Keratinocyte (primary cell): Measurements from ENCODE around the gene LMBR1L. TPM values are rescaled to one million over a fixed set of nuclear protein-coding genes. Genes with fewer than 3 reads are reported as not detected.
A peak's percentile ranks its signal among the peaks of the same experiment; 100 is the strongest.
"Not testable (repeated sequence)": the region's sequence is repeated elsewhere in the genome, so short reads cannot be mapped to it uniquely, and the experiment has no call there.

Experiments
- DNase-seq: peaks from one replicate; pipeline ENCODE4 v3.0.0-alpha.2; 2011; ENCODE audit warnings: low read depth, missing footprints, low spot score
- FAIRE-seq: peaks from 2 replicates; lab custom pipeline; 2011; peaks lifted over from hg19 to GRCh38; lab: Jason Lieb, UNC
- H2AFZ ChIP-seq: 2 replicates; pipeline ENCODE4 v1.6.0; 2012; ENCODE audit warnings: low read length, control low read depth, inconsistent platforms; ENCODE audit not compliant: control insufficient read depth
- H3K27ac ChIP-seq: 2 replicates; pipeline ENCODE4 v1.5.1; 2011; ENCODE audit warnings: low read length; ENCODE audit not compliant: control insufficient read depth, insufficient read depth
- H3K27me3 ChIP-seq: 3 replicates; pipeline ENCODE4 v1.6.0; 2011; ENCODE audit warnings: low read length; ENCODE audit not compliant: control insufficient read depth, insufficient read depth; ENCODE audit errors: extremely low read depth
- H3K36me3 ChIP-seq, 2 experiments: 2 replicates in 1 of 2; 3 replicates in 1 of 2; pipeline ENCODE4 v1.5.1; 2011; ENCODE audit warnings: low read length in 2 of 2, mild to moderate bottlenecking in 1 of 2; ENCODE audit not compliant: control insufficient read depth in 2 of 2, insufficient read depth in 2 of 2; ENCODE audit errors: extremely low read depth in 1 of 2
- H3K4me1 ChIP-seq: 3 replicates; pipeline ENCODE4 v1.5.1; 2011; ENCODE audit warnings: low read length; ENCODE audit not compliant: control insufficient read depth, insufficient read depth; ENCODE audit errors: extremely low read depth
- H3K4me2 ChIP-seq: 3 replicates; pipeline ENCODE4 v1.6.0; 2011; ENCODE audit warnings: low read depth, low read length; ENCODE audit not compliant: control insufficient read depth, insufficient read depth; ENCODE audit errors: extremely low read depth
- H3K4me3 ChIP-seq, 3 experiments: fragments of 200-600 bp in 1 of 3; sonication (generic) in 1 of 3; 2 replicates in 2 of 3; 3 replicates in 1 of 3; pipeline ENCODE4 v1.5.1; 2011 to 2016; ENCODE audit warnings: low read length in 3 of 3, mild to moderate bottlenecking in 3 of 3, control low read depth in 2 of 3, inconsistent platforms in 1 of 3, low read depth in 1 of 3, mixed read lengths in 1 of 3, mixed run types in 1 of 3, moderate library complexity in 1 of 3; ENCODE audit not compliant: control insufficient read depth in 2 of 3, insufficient read depth in 2 of 3; ENCODE audit errors: extremely low read depth in 1 of 3
- H3K79me2 ChIP-seq: 2 replicates; pipeline ENCODE4 v1.6.0; 2012; ENCODE audit warnings: low read length; ENCODE audit not compliant: control insufficient read depth, insufficient read depth
- H3K9ac ChIP-seq: 3 replicates; pipeline ENCODE4 v1.6.0; 2011; ENCODE audit warnings: low read length; ENCODE audit not compliant: control insufficient read depth, insufficient read depth; ENCODE audit errors: extremely low read depth
- H3K9me1 ChIP-seq: 3 replicates; pipeline ENCODE4 v1.6.0; 2011; ENCODE audit warnings: low read length; ENCODE audit not compliant: control insufficient read depth, insufficient read depth; ENCODE audit errors: extremely low read depth
- H3K9me3 ChIP-seq: 2 replicates; pipeline ENCODE4 v1.5.1; 2012; ENCODE audit warnings: low read depth, low read length; ENCODE audit not compliant: control insufficient read depth
- H4K20me1 ChIP-seq: 3 replicates; pipeline ENCODE4 v1.6.0; 2011; ENCODE audit warnings: low read length; ENCODE audit not compliant: control insufficient read depth, insufficient read depth; ENCODE audit errors: extremely low read depth
- CTCF ChIP-seq, 3 experiments: IDR thresholded peaks in 1 of 3; conservative IDR thresholded peaks in 1 of 3; optimal IDR thresholded peaks in 1 of 3; 2 replicates in 2 of 3; 3 replicates in 1 of 3; pipeline versions ENCODE3 to v1.5.1; 2011; ENCODE audit warnings: low read length in 3 of 3, mild to moderate bottlenecking in 3 of 3, moderate library complexity in 2 of 3, control low read depth in 1 of 3, inconsistent platforms in 1 of 3; ENCODE audit not compliant: insufficient read depth in 2 of 3; ENCODE audit errors: extremely low read depth in 1 of 3
- EZH2 ChIP-seq: IDR thresholded peaks from one replicate; pipeline ENCODE4 v1.6.1; 2012; ENCODE audit warnings: inconsistent platforms, mild to moderate bottlenecking, low read length, moderate library complexity
- dilution Hi-C: fragments of 300-500 bp; cut with MboI; formaldehyde crosslinking; loops from one replicate; pipeline ENCODE4 v1.7.0; 2020; ENCODE audit warnings: low sequenced_read_pairs; ENCODE audit not compliant: extremely low pct_ligation_motif_present
- polyA plus RNA-seq, 5 experiments: library from polyadenylated mRNA; depleted of rRNA in 3 of 5; stranded (reverse) in 3 of 5; stranded (forward) in 1 of 5; unstranded in 1 of 5; fragments of >200 nt; gene quantifications; 1 replicate in 1 of 5; 2 replicates in 3 of 5; 3 replicates in 1 of 5; pipeline versions ENCODE4 v1.2.1 to v1.2.3, GENCODE V29; 2011 to 2012; ENCODE audit warnings: missing spikeins in 2 of 5, low read depth in 1 of 5, low replicate concordance in 1 of 5

Gene LMBR1L
- polyA plus RNA-seq, 1 donor (not counting 4 experiments of a cell fraction or from before 2014, with no cell fraction given) = 30.1 TPM

DNA sequence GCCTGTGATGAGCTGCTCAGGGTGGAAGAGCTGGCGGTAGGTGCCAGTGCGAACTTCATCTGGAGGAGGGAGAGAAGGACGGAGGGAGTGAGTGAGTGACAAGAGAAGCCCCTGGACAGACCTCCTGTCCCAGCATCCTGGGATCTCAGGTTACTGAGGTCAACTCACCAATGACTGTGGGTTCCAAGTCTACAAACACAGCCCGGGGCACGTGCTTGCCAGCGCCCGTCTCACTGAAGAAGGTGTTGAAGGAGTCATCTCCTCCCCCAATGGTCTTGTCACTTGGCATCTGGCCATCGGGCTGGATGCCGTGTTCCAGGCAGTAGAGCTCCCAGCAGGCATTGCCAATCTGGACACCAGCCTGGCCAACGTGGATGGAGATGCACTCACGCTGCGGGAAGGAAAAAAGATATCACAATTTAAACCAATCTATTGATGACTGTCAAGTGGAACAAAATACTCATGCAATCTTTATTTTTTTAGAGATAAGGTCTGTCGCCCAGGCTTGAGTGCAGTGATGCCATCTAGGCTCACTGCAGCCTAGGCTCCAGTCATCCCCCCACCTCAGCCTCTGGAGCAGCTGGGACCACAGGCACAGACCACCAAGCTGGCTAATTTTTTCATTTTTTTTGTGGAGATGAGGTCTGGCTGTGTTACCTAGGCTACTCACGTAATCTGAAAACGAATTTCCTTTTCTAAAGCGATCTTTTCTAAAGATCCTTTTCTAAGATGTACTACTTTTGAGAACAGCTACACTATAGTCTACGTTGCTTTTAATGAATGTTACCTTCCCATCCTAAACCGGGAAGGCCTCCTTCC lies 18.9 kb upstream of the LMBR1L start:
- Histone ChIP-seq H4K20me1 (peaks cover 8% of the 10 kb centered on the region), H3K4me1 (peaks cover 22% of the 10 kb centered on the region), H3K4me2 (peak overlapping the region; percentile 87), H3K9ac (peak overlapping the region; percentile 100), H3K9me1 (no peaks in the 10 kb centered on the region), H3K9me3 (no peaks in the 10 kb centered on the region), H3K27me3 (no peaks in the 10 kb centered on the region), H3K36me3 (peaks cover 8 to 21% of the 10 kb centered on the region in 2 experiments), H3K79me2 (peaks cover 22% of the 10 kb centered on the region), H3K4me3 (peak overlapping the region; percentile 96 to 99 (median 99)), H3K27ac (peak overlapping the region; percentile 99), H2AFZ (peak overlapping the region; percentile 13)
- TF ChIP-seq CTCF (optimal IDR thresholded peaks at IDR 0.05 in 1 of 3, IDR thresholded peaks at IDR 0.05 in 1 of 3, conservative IDR thresholded peaks at IDR 0.05 in 1 of 3; ENCODE audit: extremely low read depth in 1 of 3, insufficient read depth in 2 of 3, low read length in 3 of 3) (no peak), EZH2 (no peak)
- FAIRE-seq (no peak), DNase-seq (no peak)
- dilution Hi-C loops = no loop called here

DNA sequence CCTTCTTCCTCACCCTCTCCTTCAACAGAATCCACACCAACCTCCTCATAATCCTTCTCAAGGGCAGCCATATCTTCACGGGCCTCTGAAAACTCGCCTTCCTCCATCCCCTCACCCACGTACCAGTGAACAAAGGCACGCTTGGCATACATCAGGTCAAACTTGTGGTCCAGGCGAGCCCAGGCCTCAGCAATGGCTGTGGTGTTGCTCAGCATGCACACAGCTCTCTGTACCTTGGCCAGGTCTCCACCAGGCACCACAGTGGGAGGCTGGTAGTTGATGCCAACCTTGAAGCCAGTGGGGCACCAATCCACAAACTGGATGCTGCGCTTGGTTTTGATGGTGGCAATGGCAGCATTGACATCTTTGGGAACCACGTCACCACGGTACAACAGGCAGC lies 17.3 kb upstream of the LMBR1L start:
- dilution Hi-C loops, H3K27me3 ChIP-seq, H3K4me2 ChIP-seq, H2AFZ ChIP-seq, H3K9ac ChIP-seq, H3K9me3 ChIP-seq, H3K9me1 ChIP-seq, H4K20me1 ChIP-seq, FAIRE-seq, H3K4me3 ChIP-seq, H3K27ac ChIP-seq, DNase-seq: not testable (repeated sequence)
- Histone ChIP-seq H3K4me1 (peaks cover 20% of the 10 kb centered on the region), H3K79me2 (peaks cover 22% of the 10 kb centered on the region), H3K36me3 (peaks cover 8 to 21% of the 10 kb centered on the region in 2 experiments)
